Measurements from ENCODE around the gene KMT2B.
A peak's percentile ranks its signal among the peaks of the same experiment; 100 is the strongest.
"Not testable (repeated sequence)": the region's sequence is repeated elsewhere in the genome, so short reads cannot be mapped to it uniquely, and the experiment has no call there.

Gene KMT2B

GRCh38 chr19:35671818-35672217 lies 46.0 kb upstream of the KMT2B start:
- Histone ChIP-seq H2AFZ (no peak overlapping the region), H3K9me3 (ENCODE audit: control insufficient read depth, low read length) (no peaks in the 10 kb centered on the region), H3K27me3 (ENCODE audit: control insufficient read depth, insufficient read depth, low read length) (no peaks in the 10 kb centered on the region), H3K4me1 (no peaks in the 10 kb centered on the region), H3K79me2 (no peaks in the 10 kb centered on the region), H3K36me3 (ENCODE audit: control insufficient read depth, insufficient read depth, low read length) (no peaks in the 10 kb centered on the region), H3K4me3 (ENCODE audit: low read depth, low read length) (no peak overlapping the region), H3K4me2 (ENCODE audit: low read length) (no peak overlapping the region), H3K9ac (no peak overlapping the region), H3K27ac (no peak overlapping the region)
- TF ChIP-seq, protein P1, sequence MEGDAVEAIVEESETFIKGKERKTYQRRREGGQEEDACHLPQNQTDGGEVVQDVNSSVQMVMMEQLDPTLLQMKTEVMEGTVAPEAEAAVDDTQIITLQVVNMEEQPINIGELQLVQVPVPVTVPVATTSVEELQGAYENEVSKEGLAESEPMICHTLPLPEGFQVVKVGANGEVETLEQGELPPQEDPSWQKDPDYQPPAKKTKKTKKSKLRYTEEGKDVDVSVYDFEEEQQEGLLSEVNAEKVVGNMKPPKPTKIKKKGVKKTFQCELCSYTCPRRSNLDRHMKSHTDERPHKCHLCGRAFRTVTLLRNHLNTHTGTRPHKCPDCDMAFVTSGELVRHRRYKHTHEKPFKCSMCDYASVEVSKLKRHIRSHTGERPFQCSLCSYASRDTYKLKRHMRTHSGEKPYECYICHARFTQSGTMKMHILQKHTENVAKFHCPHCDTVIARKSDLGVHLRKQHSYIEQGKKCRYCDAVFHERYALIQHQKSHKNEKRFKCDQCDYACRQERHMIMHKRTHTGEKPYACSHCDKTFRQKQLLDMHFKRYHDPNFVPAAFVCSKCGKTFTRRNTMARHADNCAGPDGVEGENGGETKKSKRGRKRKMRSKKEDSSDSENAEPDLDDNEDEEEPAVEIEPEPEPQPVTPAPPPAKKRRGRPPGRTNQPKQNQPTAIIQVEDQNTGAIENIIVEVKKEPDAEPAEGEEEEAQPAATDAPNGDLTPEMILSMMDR (IDR thresholded peaks at IDR 0.05), result no peak

- Histone ChIP-seq H3K79me2 (no peaks in the 10 kb centered on the region), H3K27me3 (ENCODE audit: control insufficient read depth, insufficient read depth, low read length) (no peaks in the 10 kb centered on the region), H3K4me1 (no peaks in the 10 kb centered on the region), H3K36me3 (ENCODE audit: control insufficient read depth, insufficient read depth, low read length) (no peaks in the 10 kb centered on the region), H3K9ac (no peak overlapping the region), H3K9me3 (ENCODE audit: control insufficient read depth, low read length) (no peaks in the 10 kb centered on the region), H3K27ac (no peak overlapping the region), H3K4me2 (ENCODE audit: low read length) (peak overlapping the region; percentile 18), H2AFZ (peak overlapping the region; percentile 75), H3K4me3 (ENCODE audit: low read depth, low read length) (no peak overlapping the region)
- TF ChIP-seq, protein P1 (IDR thresholded peaks at IDR 0.05), result no peak
Measured at GRCh38 chr19:35673121-35673804, 44.5 kb upstream of the KMT2B start.

DNA sequence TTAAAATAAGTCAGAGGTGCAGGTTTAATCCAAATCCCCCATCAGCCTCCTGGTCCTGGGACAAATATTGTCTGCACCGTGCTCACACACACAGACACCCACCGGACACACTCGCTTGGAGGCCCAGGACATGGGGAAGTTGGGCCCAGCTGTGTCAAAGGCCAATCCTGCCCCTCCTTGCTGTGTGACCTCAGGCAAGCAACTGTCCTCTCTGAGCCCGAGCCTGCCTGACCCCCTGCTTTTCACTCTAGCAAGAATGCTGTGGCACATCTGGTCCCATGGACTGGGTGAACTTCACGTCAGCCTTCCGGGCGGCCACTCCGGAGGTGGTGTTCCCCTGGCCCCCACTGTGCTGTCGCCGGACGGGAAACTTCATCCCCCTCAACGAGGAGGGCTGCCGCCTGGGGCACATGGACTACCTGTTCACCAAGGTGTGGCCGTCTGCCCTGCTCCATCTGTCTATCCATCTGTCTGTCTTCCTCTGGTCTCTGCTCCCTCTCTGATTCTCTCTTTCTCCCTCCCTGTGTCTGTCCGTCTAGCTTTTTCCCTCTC lies 42.1 kb upstream of the KMT2B start:
- no peak overlapping the region for H2AFZ ChIP-seq
- H3K27me3 ChIP-seq (ENCODE audit: control insufficient read depth, insufficient read depth, low read length), result no peaks in the 10 kb centered on the region
- no peaks in the 10 kb centered on the region for H3K9me3 ChIP-seq (ENCODE audit: control insufficient read depth, low read length)
- no peaks in the 10 kb centered on the region for H3K4me1 ChIP-seq
- H3K9ac ChIP-seq, result no peak overlapping the region
- no peaks in the 10 kb centered on the region for H3K79me2 ChIP-seq
- no peaks in the 10 kb centered on the region for H3K36me3 ChIP-seq (ENCODE audit: control insufficient read depth, insufficient read depth, low read length)
- no peak overlapping the region for H3K27ac ChIP-seq
- H3K4me3 ChIP-seq (ENCODE audit: low read depth, low read length), result no peak overlapping the region
- TF ChIP-seq, protein P1 (IDR thresholded peaks at IDR 0.05), result no peak
- no peak overlapping the region for H3K4me2 ChIP-seq (ENCODE audit: low read length)

- no peak overlapping the region for H2AFZ ChIP-seq
- no peaks in the 10 kb centered on the region for H3K79me2 ChIP-seq
- no peaks in the 10 kb centered on the region for H3K36me3 ChIP-seq (ENCODE audit: control insufficient read depth, insufficient read depth, low read length)
- H3K27ac ChIP-seq, result peak overlapping the region; percentile 39
- H3K4me2 ChIP-seq (ENCODE audit: low read length), result no peak overlapping the region
- TF ChIP-seq, protein P1 (IDR thresholded peaks at IDR 0.05), result no peak
- H3K9me3 ChIP-seq (ENCODE audit: control insufficient read depth, low read length), result no peaks in the 10 kb centered on the region
- no peak overlapping the region for H3K4me3 ChIP-seq (ENCODE audit: low read depth, low read length)
- H3K9ac ChIP-seq, result no peak overlapping the region
- H3K27me3 ChIP-seq (ENCODE audit: control insufficient read depth, insufficient read depth, low read length), result no peaks in the 10 kb centered on the region
- no peaks in the 10 kb centered on the region for H3K4me1 ChIP-seq
Measured at GRCh38 chr19:35689836-35690235, 28.0 kb upstream of the KMT2B start.

DNA sequence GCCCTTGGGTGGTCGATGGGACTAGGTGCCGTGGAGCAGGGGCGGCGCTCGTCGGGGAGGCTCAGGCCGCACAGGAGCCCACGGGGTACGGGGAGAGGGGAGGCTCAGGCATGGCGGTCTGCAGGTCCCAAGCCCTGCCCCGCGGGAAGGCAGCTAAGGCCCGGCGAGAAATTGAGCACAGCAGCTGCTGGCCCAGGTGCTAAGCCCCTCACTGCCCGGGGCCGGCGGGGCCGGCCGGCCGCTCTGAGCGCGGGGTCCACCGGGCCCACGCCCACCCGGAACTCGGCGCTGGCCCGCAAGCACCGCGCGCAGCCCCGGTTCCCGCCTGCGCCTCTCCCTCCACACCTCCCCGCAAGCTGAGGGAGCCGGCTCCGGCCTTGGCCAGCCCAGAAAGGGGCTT lies 26.7 kb upstream of the KMT2B start:
- H3K27me3 ChIP-seq (ENCODE audit: control insufficient read depth, insufficient read depth, low read length); H3K4me3 ChIP-seq (ENCODE audit: low read depth, low read length); H3K9ac ChIP-seq; H3K27ac ChIP-seq; H2AFZ ChIP-seq; H3K4me2 ChIP-seq (ENCODE audit: low read length); H3K36me3 ChIP-seq (ENCODE audit: control insufficient read depth, insufficient read depth, low read length); H3K4me1 ChIP-seq; H3K9me3 ChIP-seq (ENCODE audit: control insufficient read depth, low read length); H3K79me2 ChIP-seq: not testable (repeated sequence)

All from parathyroid adenoma (tissue), 2 donors.